Rectal smooth muscle tissue (tissue), 1 donor: Measurements from ENCODE around the gene KCNT2.
A peak's percentile ranks its signal among the peaks of the same experiment; 100 is the strongest.

Experiments used
- H3K27ac ChIP-seq: one replicate; pipeline ENCODE4 v1.7.0; 2013; ENCODE audit warnings: low read depth, low read length, inconsistent platforms
- H3K27me3 ChIP-seq: one replicate; pipeline ENCODE4 v1.7.0; 2013; ENCODE audit warnings: low read length; ENCODE audit not compliant: control insufficient read depth, insufficient read depth
- H3K36me3 ChIP-seq: one replicate; pipeline ENCODE4 v1.7.0; 2013; ENCODE audit warnings: low read length; ENCODE audit not compliant: control insufficient read depth, insufficient read depth
- H3K4me1 ChIP-seq: one replicate; pipeline ENCODE4 v1.7.0; 2013; ENCODE audit warnings: low read length; ENCODE audit not compliant: control insufficient read depth, insufficient read depth
- H3K4me3 ChIP-seq: one replicate; pipeline ENCODE4 v1.7.0; 2013; ENCODE audit warnings: low read length
- H3K9ac ChIP-seq: one replicate; pipeline ENCODE4 v1.7.0; 2013; ENCODE audit warnings: low read length

The KCNT2 gene

DNA sequence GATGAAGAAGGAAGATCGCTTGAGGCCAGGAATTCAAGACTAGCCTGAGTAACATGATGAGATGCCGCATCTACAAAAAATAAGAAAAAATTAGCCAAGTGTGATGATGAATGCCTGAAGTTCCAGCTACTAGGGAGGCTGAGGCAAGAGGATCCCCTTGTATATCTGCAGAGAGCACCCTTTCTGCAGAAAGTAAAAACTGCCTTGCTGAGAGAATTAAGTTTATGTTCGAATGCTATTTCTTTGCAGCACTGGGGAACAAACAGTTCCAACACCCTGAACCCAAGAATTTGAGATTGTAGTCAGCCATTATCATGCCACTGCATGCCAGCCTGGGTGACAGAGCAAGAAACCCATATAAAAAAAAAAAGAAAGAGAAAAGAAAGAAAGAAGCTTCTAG lies 20.6 kb upstream of the KCNT2 start:
- no peaks in the 10 kb centered on the region for H3K36me3 ChIP-seq
- no peaks in the 10 kb centered on the region for H3K27me3 ChIP-seq
- H3K4me3 ChIP-seq, result no peak overlapping the region
- no peak overlapping the region for H3K27ac ChIP-seq
- H3K4me1 ChIP-seq, result no peaks in the 10 kb centered on the region
- no peak overlapping the region for H3K9ac ChIP-seq

DNA sequence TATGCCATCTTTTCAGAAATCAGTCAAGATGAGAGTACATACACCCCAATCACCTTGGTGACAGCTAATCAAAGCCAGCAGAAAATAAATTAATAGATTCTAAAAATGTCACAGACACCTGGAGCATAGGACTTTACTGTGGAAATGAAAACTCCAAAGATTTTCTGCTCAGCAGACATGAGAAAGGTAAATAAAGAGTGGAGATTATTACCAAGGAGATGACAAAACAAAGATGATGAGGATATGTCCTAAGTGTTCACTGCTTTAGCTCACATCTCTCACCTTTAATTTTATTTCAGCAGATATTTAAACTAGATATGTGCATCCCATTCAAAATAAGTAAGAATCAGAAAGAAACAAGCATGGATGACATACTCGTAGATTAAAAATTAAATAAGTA lies 14.8 kb upstream of the KCNT2 start:
- H3K27me3 ChIP-seq, result no peaks in the 10 kb centered on the region
- H3K4me3 ChIP-seq, result no peak overlapping the region
- no peaks in the 10 kb centered on the region for H3K4me1 ChIP-seq
- H3K9ac ChIP-seq, result no peak overlapping the region
- H3K27ac ChIP-seq, result no peak overlapping the region
- H3K36me3 ChIP-seq, result no peaks in the 10 kb centered on the region

DNA sequence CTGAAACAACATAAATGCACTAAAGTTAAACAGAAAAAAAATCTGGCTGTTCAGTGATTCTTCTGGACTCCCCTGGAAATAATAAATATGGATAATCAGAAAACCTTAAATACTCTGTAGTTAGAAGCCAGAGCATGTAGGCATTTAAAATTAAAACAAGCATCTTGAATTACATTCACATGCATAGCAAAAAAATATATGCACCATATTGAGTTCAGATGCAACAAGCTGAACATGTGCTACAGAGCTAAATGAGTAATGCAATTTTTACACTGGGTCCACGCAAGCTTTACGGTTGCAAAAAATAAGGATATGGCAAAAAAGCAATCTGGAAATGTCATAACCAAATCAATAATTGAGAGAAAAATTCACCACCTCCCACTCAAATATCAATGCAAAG lies 11.5 kb upstream of the KCNT2 start:
- Histone ChIP-seq H3K9ac (no peak overlapping the region), H3K36me3 (no peaks in the 10 kb centered on the region), H3K4me3 (no peak overlapping the region), H3K27ac (no peak overlapping the region), H3K27me3 (no peaks in the 10 kb centered on the region), H3K4me1 (no peaks in the 10 kb centered on the region)

DNA sequence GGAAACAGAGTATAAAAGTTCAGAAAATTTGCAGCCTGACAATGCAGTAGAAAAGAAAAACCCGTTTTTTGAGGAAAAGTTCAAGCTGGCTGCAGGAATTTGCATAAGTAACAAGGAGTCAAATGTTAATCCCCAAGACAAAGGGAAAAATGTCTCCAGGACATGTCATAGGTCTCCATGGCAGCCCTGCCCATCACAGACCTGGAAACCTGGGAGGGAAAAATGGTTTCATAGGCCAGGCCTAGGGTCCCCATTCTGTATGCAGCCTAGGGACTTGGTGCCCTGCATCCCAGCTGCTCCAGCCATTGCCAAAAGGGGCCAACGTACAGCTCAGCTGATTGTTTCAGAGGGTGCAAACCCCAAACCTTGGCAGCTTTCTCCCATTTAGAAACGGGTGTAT lies 3.6 kb upstream of the KCNT2 start:
- Histone ChIP-seq H3K36me3 (no peaks in the 10 kb centered on the region), H3K9ac (no peak overlapping the region), H3K27me3 (no peaks in the 10 kb centered on the region), H3K4me3 (no peak overlapping the region), H3K4me1 (peaks cover 2% of the 10 kb centered on the region), H3K27ac (no peak overlapping the region)

DNA sequence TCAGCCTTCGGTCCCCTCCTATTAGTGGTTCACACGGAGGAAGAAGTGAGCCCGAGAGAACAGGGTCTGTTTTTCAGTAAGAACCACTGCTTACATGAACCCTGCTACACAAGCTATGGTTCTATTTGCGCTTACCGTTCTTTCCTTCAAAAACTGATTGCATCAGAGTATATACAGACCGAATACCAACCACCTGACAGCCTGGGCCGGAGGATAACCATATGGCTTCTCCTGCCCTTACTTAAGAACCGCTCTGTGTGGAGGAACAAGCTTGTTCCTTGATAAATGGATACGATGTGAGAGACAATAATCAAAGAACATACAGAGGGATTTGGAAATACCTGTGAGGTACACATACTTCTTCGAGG lies 1.1 kb upstream of the KCNT2 start:
- peaks cover 2% of the 10 kb centered on the region for H3K4me1 ChIP-seq
- H3K9ac ChIP-seq, result no peak overlapping the region
- H3K4me3 ChIP-seq, result peak overlapping the region; percentile 57
- no peaks in the 10 kb centered on the region for H3K27me3 ChIP-seq
- peak overlapping the region; percentile 59 for H3K27ac ChIP-seq
- no peaks in the 10 kb centered on the region for H3K36me3 ChIP-seq

DNA sequence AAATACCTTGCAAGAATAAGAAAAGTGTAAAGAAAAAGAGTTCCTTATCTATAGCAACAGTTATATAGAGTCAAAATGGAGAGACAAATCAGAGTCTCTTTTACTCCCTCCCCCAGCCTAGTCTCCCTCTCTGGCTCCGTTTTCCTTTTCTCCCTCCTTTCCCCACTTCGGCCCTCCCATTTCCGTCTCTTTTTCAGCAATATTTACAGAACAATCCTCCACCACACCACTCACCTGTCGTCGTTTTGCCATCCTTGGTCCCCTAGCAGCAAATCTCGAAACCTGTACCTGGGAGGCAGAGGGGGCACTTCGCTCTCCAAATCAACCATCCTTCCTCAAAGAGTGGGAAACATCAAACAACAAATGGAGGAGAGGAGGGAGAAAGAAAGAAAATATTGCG lies 259 bp downstream of the KCNT2 start:
- H3K36me3 ChIP-seq, result no peaks in the 10 kb centered on the region
- peak overlapping the region; percentile 59 for H3K27ac ChIP-seq
- H3K9ac ChIP-seq, result no peak overlapping the region
- peaks cover 2% of the 10 kb centered on the region for H3K4me1 ChIP-seq
- H3K27me3 ChIP-seq, result no peaks in the 10 kb centered on the region
- peak overlapping the region; percentile 57 for H3K4me3 ChIP-seq

DNA sequence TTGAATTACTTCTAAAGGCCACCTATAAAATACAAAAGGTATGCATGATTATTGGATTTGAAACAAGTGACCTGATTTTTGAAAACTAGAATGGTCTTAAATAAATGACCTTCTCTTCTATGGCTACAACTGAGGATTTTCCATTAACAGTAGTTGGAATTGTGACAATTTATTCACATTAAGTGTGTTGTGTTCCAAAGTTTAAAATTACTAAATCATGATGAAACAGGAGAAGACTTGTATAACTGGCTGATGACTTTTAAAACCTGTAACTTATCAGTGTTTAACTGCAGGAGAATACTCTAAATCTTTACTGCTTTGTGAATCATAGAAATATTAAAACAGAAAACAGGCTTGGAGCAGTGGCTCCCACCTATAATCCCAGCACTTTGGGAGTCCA lies 4.6 kb downstream of the KCNT2 start:
- no peaks in the 10 kb centered on the region for H3K27me3 ChIP-seq
- no peak overlapping the region for H3K27ac ChIP-seq

DNA sequence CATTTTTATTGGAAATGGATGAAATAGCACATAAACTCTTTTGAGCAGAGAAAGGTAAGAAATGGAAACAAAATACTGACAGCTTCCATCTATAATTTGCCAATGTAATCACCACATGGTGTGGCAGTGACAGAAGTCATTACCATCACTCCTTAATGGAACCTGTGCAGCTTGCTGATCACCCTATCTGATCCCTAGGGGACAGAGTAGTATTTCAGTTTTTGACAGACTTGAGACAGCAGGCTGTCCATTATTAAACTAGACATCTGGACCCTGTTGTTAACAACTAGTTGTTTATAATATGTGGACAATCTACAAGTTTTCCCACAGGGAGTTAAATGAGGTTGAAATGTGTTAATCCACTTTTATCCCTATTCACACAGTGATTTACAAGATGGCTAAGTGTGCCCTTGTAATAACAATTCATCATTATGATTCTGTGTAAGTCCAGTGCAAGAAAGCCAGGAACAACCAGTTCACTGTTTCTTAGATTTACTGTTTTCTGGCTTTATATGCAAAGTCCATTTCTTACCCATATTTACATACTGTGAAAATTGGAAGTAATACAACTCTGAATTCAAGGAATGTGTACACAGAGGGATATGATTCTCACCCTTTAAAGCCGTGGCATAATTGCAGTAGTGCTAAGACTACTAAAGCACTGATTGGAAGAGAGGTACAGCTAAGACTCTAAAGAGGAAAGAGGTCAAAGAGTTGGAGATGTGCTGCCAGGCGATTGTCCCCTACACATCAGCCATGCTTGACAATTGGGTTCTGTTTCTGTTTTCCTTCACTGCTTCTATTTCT lies 9.1 kb downstream of the KCNT2 start:
- H3K9ac ChIP-seq, result no peak overlapping the region
- no peaks in the 10 kb centered on the region for H3K4me1 ChIP-seq
- H3K27ac ChIP-seq, result no peak overlapping the region
- no peaks in the 10 kb centered on the region for H3K27me3 ChIP-seq
- no peak overlapping the region for H3K4me3 ChIP-seq
- H3K36me3 ChIP-seq, result no peaks in the 10 kb centered on the region

More for the DNA sequence above, 4.6 kb downstream of the KCNT2 start:
- Histone ChIP-seq H3K36me3 (no peaks in the 10 kb centered on the region), H3K4me1 (no peaks in the 10 kb centered on the region), H3K9ac (no peak overlapping the region), H3K4me3 (no peak overlapping the region)

DNA sequence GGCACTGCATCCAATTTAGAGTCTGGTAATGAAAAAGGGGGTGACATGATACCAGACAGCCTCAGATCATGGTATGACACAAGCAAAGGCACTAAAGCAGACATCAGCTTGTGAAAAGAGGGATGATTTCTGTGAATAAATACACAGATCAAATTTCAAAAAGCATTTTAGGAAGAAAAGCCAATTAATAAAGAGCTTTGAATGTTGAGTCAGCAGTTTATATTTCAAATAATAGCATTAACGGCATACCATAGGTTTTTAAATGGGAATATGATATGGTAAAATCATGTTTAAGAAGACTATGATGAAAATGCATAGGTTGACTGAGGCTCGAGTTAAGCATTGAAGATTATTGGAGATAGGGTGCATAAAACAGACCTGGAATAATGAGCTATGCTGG lies 13.5 kb downstream of the KCNT2 start:
- H3K9ac ChIP-seq, result no peak overlapping the region
- no peaks in the 10 kb centered on the region for H3K27me3 ChIP-seq
- no peak overlapping the region for H3K27ac ChIP-seq
- H3K4me1 ChIP-seq, result no peaks in the 10 kb centered on the region
- H3K4me3 ChIP-seq, result no peak overlapping the region
- no peaks in the 10 kb centered on the region for H3K36me3 ChIP-seq

DNA sequence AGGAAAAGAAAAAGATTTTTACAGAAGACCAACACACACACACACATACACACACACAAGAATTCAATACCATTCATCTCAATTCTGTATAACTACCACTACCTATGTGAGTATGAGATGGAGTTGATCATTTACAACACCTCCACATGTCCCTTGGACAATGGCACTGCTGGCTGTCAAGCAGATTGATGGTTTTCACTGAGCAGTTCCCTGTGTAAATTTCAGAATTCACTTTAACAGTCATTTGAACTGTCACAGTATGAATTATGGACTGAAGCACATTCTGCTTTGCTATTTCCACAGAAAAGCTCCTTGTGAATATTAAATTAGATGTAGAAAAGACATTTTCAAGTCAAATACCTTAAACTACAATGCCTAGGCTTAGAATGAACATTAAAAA lies 14.3 kb downstream of the KCNT2 start:
- Histone ChIP-seq H3K4me1 (no peaks in the 10 kb centered on the region), H3K27ac (no peak overlapping the region), H3K9ac (no peak overlapping the region), H3K36me3 (no peaks in the 10 kb centered on the region), H3K4me3 (no peak overlapping the region), H3K27me3 (no peaks in the 10 kb centered on the region)

DNA sequence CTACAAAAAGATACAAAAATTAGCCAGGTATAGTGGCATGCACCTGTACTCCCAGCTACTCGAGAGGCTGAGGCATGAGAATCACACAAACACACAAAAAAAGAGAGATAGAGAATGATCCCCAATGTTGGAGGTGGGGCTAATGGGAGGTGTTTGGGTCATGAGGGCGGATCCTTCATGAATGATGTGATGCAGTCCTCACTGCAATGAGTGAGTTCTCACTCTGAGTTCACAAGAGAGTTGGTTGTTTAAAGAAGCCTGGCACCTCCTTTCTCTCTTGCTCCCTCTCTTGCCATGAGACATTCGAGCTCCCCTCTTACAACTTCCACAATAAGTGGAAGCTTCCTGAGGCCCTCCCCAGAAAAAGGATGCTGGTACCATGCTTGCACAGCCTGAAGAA lies 17.3 kb downstream of the KCNT2 start:
- Histone ChIP-seq H3K9ac (no peak overlapping the region), H3K4me3 (no peak overlapping the region)

DNA sequence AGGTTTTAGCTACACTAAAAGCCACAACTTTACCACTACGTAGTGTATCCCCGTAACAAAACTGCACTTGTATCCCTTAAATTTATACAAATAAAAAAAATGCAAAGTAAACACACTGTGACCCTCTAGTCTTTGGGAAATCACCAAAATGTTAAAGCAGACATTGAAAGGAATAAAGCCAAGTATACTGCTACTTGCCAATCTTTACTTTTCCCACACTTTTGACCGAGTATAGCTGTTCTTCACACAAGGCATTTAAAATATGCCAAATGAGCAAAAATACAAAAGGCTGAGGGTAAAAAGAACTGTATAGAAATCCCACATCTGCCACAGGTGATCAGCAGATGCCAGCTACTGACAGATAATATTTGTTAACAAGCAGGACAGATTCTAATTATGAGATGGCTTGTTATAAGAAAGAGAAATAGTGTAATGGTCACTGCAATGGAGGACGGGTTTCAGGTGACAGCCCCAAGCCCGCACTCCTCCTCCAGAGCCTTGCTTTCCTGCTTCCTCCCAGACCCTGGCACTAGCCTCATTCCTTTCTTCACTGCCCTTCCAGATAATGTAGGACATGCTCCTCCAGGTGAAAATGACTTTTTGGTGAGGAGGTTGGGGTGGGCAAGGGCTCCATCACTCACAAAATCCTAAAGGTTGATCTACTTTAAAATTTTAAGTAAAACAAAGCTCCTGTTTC lies 18.1 kb downstream of the KCNT2 start:
- H3K36me3 ChIP-seq, result no peaks in the 10 kb centered on the region
- no peak overlapping the region for H3K9ac ChIP-seq
- H3K4me3 ChIP-seq, result no peak overlapping the region
- H3K27me3 ChIP-seq, result no peaks in the 10 kb centered on the region
- no peak overlapping the region for H3K27ac ChIP-seq
- H3K4me1 ChIP-seq, result no peaks in the 10 kb centered on the region

More for the DNA sequence above, 17.3 kb downstream of the KCNT2 start:
- no peaks in the 10 kb centered on the region for H3K36me3 ChIP-seq
- no peaks in the 10 kb centered on the region for H3K4me1 ChIP-seq
- H3K27me3 ChIP-seq, result no peaks in the 10 kb centered on the region
- no peak overlapping the region for H3K27ac ChIP-seq

DNA sequence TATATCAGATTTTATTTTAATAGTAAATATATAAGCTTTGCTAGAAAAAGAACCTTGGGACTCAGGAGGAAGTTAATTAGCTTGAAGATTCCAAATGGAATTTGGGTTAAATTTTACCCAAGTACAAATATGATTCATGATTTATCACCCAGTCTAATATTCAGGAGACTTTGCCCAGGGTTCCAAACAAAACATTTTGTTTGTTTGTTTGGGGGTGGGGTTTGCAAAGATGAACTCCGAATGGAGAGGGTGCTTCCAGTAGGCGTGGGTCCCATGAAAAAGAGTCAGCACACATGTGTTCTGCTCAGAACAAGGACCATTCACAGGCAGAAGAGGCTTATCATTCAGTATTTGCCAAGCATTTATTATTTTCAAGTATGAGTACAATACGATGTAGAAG lies 23.5 kb downstream of the KCNT2 start:
- H3K9ac ChIP-seq, result no peak overlapping the region
- H3K4me1 ChIP-seq, result no peaks in the 10 kb centered on the region
- H3K36me3 ChIP-seq, result no peaks in the 10 kb centered on the region
- no peak overlapping the region for H3K27ac ChIP-seq
- no peaks in the 10 kb centered on the region for H3K27me3 ChIP-seq
- H3K4me3 ChIP-seq, result no peak overlapping the region
